GM12872 (cell line): Measurements from ENCODE around the gene CRYBG2.

Experiments
- CTCF ChIP-seq: IDR thresholded peaks from 3 replicates; pipeline ENCODE4 v1.5.1; 2011; ENCODE audit warnings: low read depth, mild to moderate bottlenecking, low read length, moderate library complexity; ENCODE audit not compliant: insufficient read depth

Gene CRYBG2

GRCh38 chr1:26321315-26322041 lies 32.5 kb downstream of the CRYBG2 start:
- peak; percentile 92 for TF ChIP-seq CTCF

- TF ChIP-seq CTCF: no peak
Measured at GRCh38 chr1:26320896-26321295, 33.0 kb downstream of the CRYBG2 start.

- TF ChIP-seq CTCF: no peak
Measured at GRCh38 chr1:26318338-26319064, 35.4 kb downstream of the CRYBG2 start.

- no peak for TF ChIP-seq CTCF
Measured at GRCh38 chr1:26317612-26318337, 36.2 kb downstream of the CRYBG2 start, which contains the start of gene CD52. Gene CD52 (plus strand): TSS chr1:26317958. CDS start chr1:26318018, 60 bp downstream.

- no peak for TF ChIP-seq CTCF
Measured at GRCh38 chr1:26317146-26317545, 36.8 kb downstream of the CRYBG2 start.

GRCh38 chr1:26315874-26316850 lies 37.8 kb downstream of the CRYBG2 start:
- no peak for TF ChIP-seq CTCF
